ENCODE measurements around the gene PAOX. TPM values are rescaled to one million over a fixed set of nuclear protein-coding genes. Genes with fewer than 3 reads are reported as not detected.
A peak's percentile ranks its signal among the peaks of the same experiment; 100 is the strongest.

PAOX gene
- total and polyA plus RNA-seq, 2 of the 13 experiments (the other 11 are each of a cell fraction or from before 2014, with no cell fraction given), result 0.49 to 0.77 TPM

- TF ChIP-seq, protein P1, sequence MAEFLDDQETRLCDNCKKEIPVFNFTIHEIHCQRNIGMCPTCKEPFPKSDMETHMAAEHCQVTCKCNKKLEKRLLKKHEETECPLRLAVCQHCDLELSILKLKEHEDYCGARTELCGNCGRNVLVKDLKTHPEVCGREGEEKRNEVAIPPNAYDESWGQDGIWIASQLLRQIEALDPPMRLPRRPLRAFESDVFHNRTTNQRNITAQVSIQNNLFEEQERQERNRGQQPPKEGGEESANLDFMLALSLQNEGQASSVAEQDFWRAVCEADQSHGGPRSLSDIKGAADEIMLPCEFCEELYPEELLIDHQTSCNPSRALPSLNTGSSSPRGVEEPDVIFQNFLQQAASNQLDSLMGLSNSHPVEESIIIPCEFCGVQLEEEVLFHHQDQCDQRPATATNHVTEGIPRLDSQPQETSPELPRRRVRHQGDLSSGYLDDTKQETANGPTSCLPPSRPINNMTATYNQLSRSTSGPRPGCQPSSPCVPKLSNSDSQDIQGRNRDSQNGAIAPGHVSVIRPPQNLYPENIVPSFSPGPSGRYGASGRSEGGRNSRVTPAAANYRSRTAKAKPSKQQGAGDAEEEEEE (CRISPR knock-in tag; IDR thresholded peaks at IDR 0.05; ENCODE audit: borderline replicate concordance), result peak; percentile 55; the same call in 1 of the 2 replicates
- TF ChIP-seq KDM5B (CRISPR knock-in tag; IDR thresholded peaks at IDR 0.05; ENCODE audit: borderline replicate concordance) (peak; percentile 25; the same call in 1 of the 2 replicates), ZSCAN20 (CRISPR knock-in tag; IDR thresholded peaks at IDR 0.05; ENCODE audit: borderline replicate concordance) (no peak), ARHGAP35 (CRISPR knock-in tag; IDR thresholded peaks at IDR 0.05; ENCODE audit: borderline replicate concordance) (0 out of 2 replicates have a peak, but pooled peaks have one; percentile 18), ELF3 (CRISPR knock-in tag; IDR thresholded peaks at IDR 0.05) (no peak), NFIB (CRISPR knock-in tag; IDR thresholded peaks at IDR 0.05; ENCODE audit: borderline replicate concordance) (no peak), ZNF337 (CRISPR knock-in tag; IDR thresholded peaks at IDR 0.05; ENCODE audit: borderline replicate concordance, low read depth) (no peak), HDAC2 (CRISPR knock-in tag; IDR thresholded peaks at IDR 0.05) (peak; percentile 40; the same call in 1 of the 2 replicates), ZNF883 (CRISPR knock-in tag; IDR thresholded peaks at IDR 0.05; ENCODE audit: not compliant biosample characterization) (no peak), ZSCAN12 (CRISPR knock-in tag; IDR thresholded peaks at IDR 0.05) (0 out of 2 replicates have a peak, but pooled peaks have one; percentile 18), ZNF878 (CRISPR knock-in tag; IDR thresholded peaks at IDR 0.05) (no peak), ZMYM2 (CRISPR knock-in tag; IDR thresholded peaks at IDR 0.05) (peak; percentile 98), ZNF670 (CRISPR knock-in tag; IDR thresholded peaks at IDR 0.05; ENCODE audit: borderline replicate concordance) (peak; percentile 80), MYNN (CRISPR knock-in tag; IDR thresholded peaks at IDR 0.05; ENCODE audit: low read depth) (no peak), CENPX (CRISPR knock-in tag; IDR thresholded peaks at IDR 0.05) (no peak), ZSCAN9 (CRISPR knock-in tag; IDR thresholded peaks at IDR 0.05; ENCODE audit: borderline replicate concordance) (no peak), ZBTB3 (CRISPR knock-in tag; IDR thresholded peaks at IDR 0.05; ENCODE audit: borderline replicate concordance, low read depth) (no peak; the same call in 1 of the 2 replicates), KAT2B (IDR thresholded peaks at IDR 0.05; ENCODE audit: borderline replicate concordance, low read depth, low read length) (no peak), ZNF431 (CRISPR knock-in tag; IDR thresholded peaks at IDR 0.05; ENCODE audit: borderline replicate concordance, low read depth) (no peak)
- TF ChIP-seq, protein P2, sequence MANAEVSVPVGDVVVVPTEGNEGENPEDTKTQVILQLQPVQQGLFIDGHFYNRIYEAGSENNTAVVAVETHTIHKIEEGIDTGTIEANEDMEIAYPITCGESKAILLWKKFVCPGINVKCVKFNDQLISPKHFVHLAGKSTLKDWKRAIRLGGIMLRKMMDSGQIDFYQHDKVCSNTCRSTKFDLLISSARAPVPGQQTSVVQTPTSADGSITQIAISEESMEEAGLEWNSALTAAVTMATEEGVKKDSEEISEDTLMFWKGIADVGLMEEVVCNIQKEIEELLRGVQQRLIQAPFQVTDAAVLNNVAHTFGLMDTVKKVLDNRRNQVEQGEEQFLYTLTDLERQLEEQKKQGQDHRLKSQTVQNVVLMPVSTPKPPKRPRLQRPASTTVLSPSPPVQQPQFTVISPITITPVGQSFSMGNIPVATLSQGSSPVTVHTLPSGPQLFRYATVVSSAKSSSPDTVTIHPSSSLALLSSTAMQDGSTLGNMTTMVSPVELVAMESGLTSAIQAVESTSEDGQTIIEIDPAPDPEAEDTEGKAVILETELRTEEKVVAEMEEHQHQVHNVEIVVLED (CRISPR knock-in tag; IDR thresholded peaks at IDR 0.05; ENCODE audit: borderline replicate concordance), result peak; percentile 54; the same call in 1 of the 2 replicates
- TF ChIP-seq, protein P3, sequence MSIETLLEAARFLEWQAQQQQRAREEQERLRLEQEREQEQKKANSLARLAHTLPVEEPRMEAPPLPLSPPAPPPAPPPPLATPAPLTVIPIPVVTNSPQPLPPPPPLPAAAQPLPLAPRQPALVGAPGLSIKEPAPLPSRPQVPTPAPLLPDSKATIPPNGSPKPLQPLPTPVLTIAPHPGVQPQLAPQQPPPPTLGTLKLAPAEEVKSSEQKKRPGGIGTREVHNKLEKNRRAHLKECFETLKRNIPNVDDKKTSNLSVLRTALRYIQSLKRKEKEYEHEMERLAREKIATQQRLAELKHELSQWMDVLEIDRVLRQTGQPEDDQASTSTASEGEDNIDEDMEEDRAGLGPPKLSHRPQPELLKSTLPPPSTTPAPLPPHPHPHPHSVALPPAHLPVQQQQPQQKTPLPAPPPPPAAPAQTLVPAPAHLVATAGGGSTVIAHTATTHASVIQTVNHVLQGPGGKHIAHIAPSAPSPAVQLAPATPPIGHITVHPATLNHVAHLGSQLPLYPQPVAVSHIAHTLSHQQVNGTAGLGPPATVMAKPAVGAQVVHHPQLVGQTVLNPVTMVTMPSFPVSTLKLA (IDR thresholded peaks at IDR 0.05), result no peak
- TF ChIP-seq, protein P4, sequence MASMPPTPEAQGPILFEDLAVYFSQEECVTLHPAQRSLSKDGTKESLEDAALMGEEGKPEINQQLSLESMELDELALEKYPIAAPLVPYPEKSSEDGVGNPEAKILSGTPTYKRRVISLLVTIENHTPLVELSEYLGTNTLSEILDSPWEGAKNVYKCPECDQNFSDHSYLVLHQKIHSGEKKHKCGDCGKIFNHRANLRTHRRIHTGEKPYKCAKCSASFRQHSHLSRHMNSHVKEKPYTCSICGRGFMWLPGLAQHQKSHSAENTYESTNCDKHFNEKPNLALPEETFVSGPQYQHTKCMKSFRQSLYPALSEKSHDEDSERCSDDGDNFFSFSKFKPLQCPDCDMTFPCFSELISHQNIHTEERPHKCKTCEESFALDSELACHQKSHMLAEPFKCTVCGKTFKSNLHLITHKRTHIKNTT (CRISPR knock-in tag; IDR thresholded peaks at IDR 0.05), result no peak
Observed at GRCh38 chr10:133378251-133379096, 588 bp upstream of the PAOX start (continued).

Measured in HepG2 (cell line).